K562 (cell line): ENCODE measurements around the gene VPS41. TPM values are rescaled to one million over a fixed set of nuclear protein-coding genes. Genes with fewer than 3 reads are reported as not detected.

Experiments
- ATAC-seq: fragments of 200-7000 bp; cut with Tn5 transposase; 3 replicates; pipeline ENCODE4 v1.9.1; 2020; ENCODE audit warnings: moderate library complexity
- BruUV-seq: library from RNA; stranded (reverse); fragments of 400-500 nt; replicated peaks from 2 replicates; lab custom pipeline; 2021; lab: Mats Ljungman, UMichigan
- CTCF ChIA-PET: fragments of 300-600 bp; formaldehyde crosslinking; extraction: SDS; loops from one replicate; lab custom pipeline; 2021; ENCODE audit warnings: low intra/inter-chr PET ratio; lab: Yijun Ruan, JAX
- POLR2A ChIA-PET: fragments of 300-600, 350-650 bp; sonication (Branson Sonifier 250); formaldehyde crosslinking; extraction: SDS; loops from one replicate; lab custom pipeline; 2021; ENCODE audit warnings: antibody characterized with exemption, inconsistent platforms; lab: Yijun Ruan, JAX
- DNase-seq, 4 experiments: peaks; one replicate each; pipeline versions ENCODE4 v3.0.0 to v3.0.0-alpha.2; 2011 to 2018; ENCODE audit warnings: low spot score in 3 of 4, mixed read lengths in 3 of 4; ENCODE audit errors: extremely low read depth in 1 of 4
- FAIRE-seq: peaks from 2 replicates; lab custom pipeline; 2011; peaks lifted over from hg19 to GRCh38; lab: Jason Lieb, UNC
- H2AFZ ChIP-seq: 2 replicates; pipeline ENCODE4 v1.6.0; 2011; ENCODE audit warnings: low read depth, low read length, control low read depth, inconsistent platforms
- H3K27ac ChIP-seq: fragments of 200-600 bp; 3 replicates; pipeline ENCODE4 v1.8.0; 2011; ENCODE audit warnings: low read depth, mild to moderate bottlenecking, control low read depth, inconsistent platforms, low read length, moderate library complexity, mixed read lengths; ENCODE audit errors: extremely low read depth
- H3K27me3 ChIP-seq, 2 experiments: fragments of 300-600 bp in 1 of 2; 2 replicates in 1 of 2; 3 replicates in 1 of 2; pipeline versions ENCODE4 v1.6.0 to v1.8.0; 2011; ENCODE audit warnings: inconsistent platforms in 2 of 2, low read length in 2 of 2, mild to moderate bottlenecking in 1 of 2, mixed read lengths in 1 of 2, moderate library complexity in 1 of 2; ENCODE audit not compliant: control insufficient read depth in 2 of 2, insufficient read depth in 2 of 2
- H3K36me3 ChIP-seq: fragments of 300-600 bp; 3 replicates; pipeline ENCODE4 v1.8.0; 2011; ENCODE audit warnings: mild to moderate bottlenecking, low read length, inconsistent platforms; ENCODE audit not compliant: control insufficient read depth, insufficient read depth
- H3K4me1 ChIP-seq, 2 experiments: fragments of 200-600 bp in 1 of 2; replicated peaks in 1 of 2; 2 replicates in 1 of 2; 3 replicates in 1 of 2; pipeline versions ENCODE4 v1.5.1 to v1.8.0; 2011; ENCODE audit warnings: inconsistent platforms in 2 of 2, low read length in 2 of 2, mild to moderate bottlenecking in 1 of 2, mixed read lengths in 1 of 2, moderate library complexity in 1 of 2; ENCODE audit not compliant: control insufficient read depth in 2 of 2, insufficient read depth in 2 of 2
- H3K4me2 ChIP-seq: 2 replicates; pipeline ENCODE4 v1.6.1; 2011; ENCODE audit warnings: low read length, control low read depth, inconsistent platforms, mixed read lengths; ENCODE audit not compliant: insufficient read depth
- H3K4me3 ChIP-seq: fragments of 200-600 bp; sonication (generic), shearing (Covaris generic); 2 replicates; pipeline ENCODE4 v1.5.1; 2016; ENCODE audit warnings: control low read depth, inconsistent platforms
- H3K79me2 ChIP-seq: fragments of 200-600 bp; 3 replicates; pipeline ENCODE4 v1.8.0; 2011; ENCODE audit warnings: low read length, inconsistent platforms; ENCODE audit not compliant: control insufficient read depth, insufficient read depth
- H3K9ac ChIP-seq, 2 experiments: 2 replicates each; pipeline versions ENCODE4 v1.6.0 to v1.6.1; 2011; ENCODE audit warnings: low read depth in 2 of 2, low read length in 2 of 2, control low read depth in 1 of 2, inconsistent platforms in 1 of 2, mild to moderate bottlenecking in 1 of 2, mixed read lengths in 1 of 2; ENCODE audit not compliant: insufficient read depth in 1 of 2
- H3K9me1 ChIP-seq: one replicate; pipeline ENCODE4 v1.6.0; 2011; ENCODE audit warnings: inconsistent platforms, mild to moderate bottlenecking, low read length, moderate library complexity; ENCODE audit not compliant: control insufficient read depth, insufficient read depth
- H3K9me3 ChIP-seq: replicated peaks from 2 replicates; pipeline ENCODE4 v1.5.1; 2011; ENCODE audit warnings: low read depth, low read length, inconsistent platforms; ENCODE audit not compliant: control insufficient read depth, insufficient read depth
- H4K20me1 ChIP-seq: replicated peaks from 2 replicates; pipeline ENCODE4 v1.6.1; 2011; ENCODE audit warnings: low read length, inconsistent platforms, mixed read lengths; ENCODE audit not compliant: control insufficient read depth, insufficient read depth
- FOS ChIP-seq: IDR thresholded peaks from 3 replicates; pipeline ENCODE4 v1.6.1; 2011; ENCODE audit not compliant: insufficient read length; ENCODE audit errors: extremely low read depth
- FOXA1 ChIP-seq: fragments of 450-650 bp; IDR thresholded peaks from 2 replicates; pipeline ENCODE4 v1.6.1; 2016; ENCODE audit warnings: mild to moderate bottlenecking, borderline replicate concordance
- MECOM ChIP-seq: fragments of 250-450 bp; sonication (Bioruptor Pico); IDR thresholded peaks from 2 replicates; pipeline ENCODE4 v1.8.0; 2022; ENCODE audit warnings: inconsistent platforms
- RBM34 ChIP-seq: fragments of 200-400 bp; formaldehyde crosslinking; IDR thresholded peaks from 2 replicates; pipeline ENCODE4 v1.6.1; 2018; ENCODE audit warnings: low read length, borderline replicate concordance; ENCODE audit not compliant: insufficient read depth
- TCF7L2 ChIP-seq: fragments of 150-350 bp; IDR thresholded peaks from 2 replicates; pipeline ENCODE4 v1.6.1; 2016; ENCODE audit warnings: low read depth, mild to moderate bottlenecking, low read length, moderate library complexity
- THRAP3 ChIP-seq: fragments of 450-650 bp; IDR thresholded peaks from 2 replicates; pipeline ENCODE4 v1.6.1; 2016; ENCODE audit warnings: mild to moderate bottlenecking, inconsistent platforms, borderline replicate concordance
- ZNF175 ChIP-seq: fragments of 200-800 bp; sonication (Bioruptor generic); IDR thresholded peaks from 2 replicates; pipeline ENCODE4 v1.6.1; 2016; ENCODE audit warnings: low read depth, mild to moderate bottlenecking, missing genetic modification characterization, missing compliant biosample characterization
- ZNF274 ChIP-seq: IDR thresholded peaks from 2 replicates; pipeline ENCODE4 v1.6.1; 2011; ENCODE audit warnings: low read depth, mild to moderate bottlenecking, low read length, moderate library complexity, borderline replicate concordance
- WGBS: fragments of 100-300 bp; shearing (Covaris generic); methylation state at CpG from one replicate; pipeline ENCODE4 v1.1.6; 2016; ENCODE audit warnings: low coverage, mixed read lengths; ENCODE audit not compliant: insufficient coverage; ENCODE audit errors: missing lambda C conversion rate; 5-methylcytosine and 5-hydroxymethylcytosine counted together
- in situ Hi-C: fragments of 300-500 bp; cut with MboI; formaldehyde crosslinking; loops from 4 replicates; pipeline ENCODE4 v1.15.0; 2018; ENCODE audit warnings: inconsistent platforms, mixed read lengths
- intact Hi-C: fragments of 100-400 bp; cut with micrococcal nuclease; formaldehyde crosslinking; loops from 2 replicates; pipeline ENCODE4 v1.14.2; 2022
- polyA plus RNA-seq, 8 experiments: library from polyadenylated mRNA; depleted of rRNA in 4 of 8; stranded (reverse) in 5 of 8; unstranded in 3 of 8; fragments of >200 nt; fragmentation: Nextera tagmentation in 2 of 8; fragmentation: Illumina TruSeq in 1 of 8; extraction: Ambion mirVana in 2 of 8; extraction: Trizol in 1 of 8; gene quantifications; 2 replicates each; pipeline versions ENCODE4 v1.2.1 to v1.2.3, GENCODE V29; 2011 to 2014; ENCODE audit warnings: inconsistent platforms in 1 of 8, missing spikeins in 1 of 8
- total RNA-seq, 7 experiments: library from RNA; depleted of rRNA in 6 of 7; stranded (reverse); fragments of >200 nt in 6 of 7; fragmentation: Illumina TruSeq in 2 of 7; extraction: Trizol in 2 of 7; gene quantifications; 2 replicates each; pipeline versions ENCODE4 v1.2.1 to v1.2.3, GENCODE V29; 2011 to 2021; ENCODE audit warnings: low replicate concordance in 1 of 7
- TF ChIP-seq, protein P1 (sequence below): IDR thresholded peaks from 3 replicates; pipeline ENCODE4 v1.6.1; 2011; ENCODE audit warnings: borderline replicate concordance, mild to moderate bottlenecking; ENCODE audit not compliant: insufficient read length, insufficient read depth
- TF ChIP-seq, protein P2 (sequence below): IDR thresholded peaks from 2 replicates; pipeline ENCODE4 v1.6.1; 2014; ENCODE audit warnings: antibody characterized with exemption

The VPS41 gene
- total and polyA plus RNA-seq, 9 of the 15 experiments (the other 6 are each of a cell fraction or from before 2014, with no cell fraction given) = 17.7 to 46.8 (median 32.1) TPM

DNA sequence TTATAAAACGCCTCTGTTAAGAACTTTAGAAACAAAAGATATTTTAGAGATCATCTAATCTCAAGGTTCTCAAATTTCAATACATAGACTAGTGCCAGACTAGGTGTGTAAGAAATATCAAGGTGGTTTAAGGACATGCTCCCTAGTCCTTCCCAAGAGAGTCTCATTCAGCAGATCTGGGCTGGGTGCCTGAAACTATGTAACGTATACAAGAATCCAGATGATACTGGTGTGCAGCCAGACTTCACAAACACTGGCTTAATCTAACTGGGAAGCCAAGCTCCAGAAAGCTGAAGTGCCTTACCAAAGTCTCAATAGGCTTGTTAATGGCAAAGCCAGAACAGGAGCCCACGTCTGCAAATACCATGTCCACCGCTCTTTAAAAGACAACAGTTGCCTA lies 172.9 kb downstream of the VPS41 start:
- Histone ChIP-seq H2AFZ (no peak overlapping the region), H3K27ac (no peak overlapping the region), H4K20me1 (no peaks in the 10 kb centered on the region), H3K36me3 (peaks cover 7% of the 10 kb centered on the region; the same call in 2 of the 3 replicates), H3K79me2 (no peaks in the 10 kb centered on the region), H3K9me1 (no peaks in the 10 kb centered on the region), H3K4me2 (no peak overlapping the region), H3K4me1 (no peaks in the 10 kb centered on the region), H3K9me3 (no peaks in the 10 kb centered on the region), H3K4me3 (no peak overlapping the region), H3K9ac (no peak overlapping the region), H3K27me3 (no peaks in the 10 kb centered on the region)
- CTCF ChIA-PET = no interaction called here
- in situ Hi-C loops = no loop called here
- ATAC-seq = no peak
- WGBS = 74% methylated on average over 4 of the region's 4 CpGs
- POLR2A ChIA-PET = interaction anchor here (0.9 kb wide), 1 partner anchor 20 kb away, joined by 3 read pairs; no protein-coding TSS in a partner anchor
- FAIRE-seq = no peak
- intact Hi-C loops = no loop called here
- BruUV-seq = no TSS peak
- TF ChIP-seq, protein P1, sequence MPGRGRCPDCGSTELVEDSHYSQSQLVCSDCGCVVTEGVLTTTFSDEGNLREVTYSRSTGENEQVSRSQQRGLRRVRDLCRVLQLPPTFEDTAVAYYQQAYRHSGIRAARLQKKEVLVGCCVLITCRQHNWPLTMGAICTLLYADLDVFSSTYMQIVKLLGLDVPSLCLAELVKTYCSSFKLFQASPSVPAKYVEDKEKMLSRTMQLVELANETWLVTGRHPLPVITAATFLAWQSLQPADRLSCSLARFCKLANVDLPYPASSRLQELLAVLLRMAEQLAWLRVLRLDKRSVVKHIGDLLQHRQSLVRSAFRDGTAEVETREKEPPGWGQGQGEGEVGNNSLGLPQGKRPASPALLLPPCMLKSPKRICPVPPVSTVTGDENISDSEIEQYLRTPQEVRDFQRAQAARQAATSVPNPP = no peak
- TF ChIP-seq ZNF175 (CRISPR knock-in tag) = no peak
- TF ChIP-seq RBM34 = no peak
- no peak for TF ChIP-seq TCF7L2
- TF ChIP-seq FOXA1 = no peak
- TF ChIP-seq ZNF274 = no peak
- TF ChIP-seq, protein P2, sequence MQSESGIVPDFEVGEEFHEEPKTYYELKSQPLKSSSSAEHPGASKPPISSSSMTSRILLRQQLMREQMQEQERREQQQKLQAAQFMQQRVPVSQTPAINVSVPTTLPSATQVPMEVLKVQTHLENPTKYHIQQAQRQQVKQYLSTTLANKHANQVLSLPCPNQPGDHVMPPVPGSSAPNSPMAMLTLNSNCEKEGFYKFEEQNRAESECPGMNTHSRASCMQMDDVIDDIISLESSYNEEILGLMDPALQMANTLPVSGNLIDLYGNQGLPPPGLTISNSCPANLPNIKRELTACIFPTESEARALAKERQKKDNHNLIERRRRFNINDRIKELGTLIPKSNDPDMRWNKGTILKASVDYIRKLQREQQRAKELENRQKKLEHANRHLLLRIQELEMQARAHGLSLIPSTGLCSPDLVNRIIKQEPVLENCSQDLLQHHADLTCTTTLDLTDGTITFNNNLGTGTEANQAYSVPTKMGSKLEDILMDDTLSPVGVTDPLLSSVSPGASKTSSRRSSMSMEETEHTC = no peak
- no peak for TF ChIP-seq THRAP3
- no peak for TF ChIP-seq FOS
- TF ChIP-seq MECOM = no peak
- no peak for DNase-seq
